Effector CD4-positive, alpha-beta T cell (primary cell): ENCODE results near the gene ALPL.
"Not testable (repeated sequence)": the region's sequence is repeated elsewhere in the genome, so short reads cannot be mapped to it uniquely, and the experiment has no call there.

Experiments used
- DNase-seq: peaks from one replicate; pipeline ENCODE4 v3.0.0-alpha.2; 2020

The ALPL gene

GRCh38 chr1:21508580-21509350 is 458 bp upstream of the ALPL start:
- DNase-seq = peak; percentile 43

- no peak for DNase-seq
Observed at GRCh38 chr1:21510113-21510493, 880 bp downstream of the ALPL start.

GRCh38 chr1:21510885-21511578 is 1.8 kb downstream of the ALPL start:
- no peak for DNase-seq

GRCh38 chr1:21511579-21512522 is 2.6 kb downstream of the ALPL start:
- DNase-seq = no peak

DNA sequence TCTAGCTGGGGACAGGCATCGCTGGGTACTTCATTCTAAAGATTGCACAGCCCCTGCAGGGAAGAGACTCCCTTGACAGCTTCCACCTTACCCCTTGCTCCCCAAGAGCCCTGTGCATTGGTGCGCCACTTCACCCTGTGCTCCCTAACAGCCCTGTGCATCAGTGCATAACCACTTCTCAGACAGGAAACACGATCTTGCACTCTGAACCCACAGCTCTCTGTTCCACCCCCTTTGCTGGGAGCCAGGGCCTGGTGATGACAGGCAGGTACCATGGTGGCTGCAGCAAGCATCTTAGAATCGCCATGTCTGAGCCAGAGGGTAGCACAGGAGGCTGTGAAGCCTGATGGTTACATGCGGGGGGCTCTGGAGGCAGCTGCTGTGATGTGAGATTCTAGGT is 5.0 kb downstream of the ALPL start:
- no peak for DNase-seq

GRCh38 chr1:21517161-21517589 is 8.0 kb downstream of the ALPL start:
- no peak for DNase-seq

- DNase-seq = no peak
Observed at GRCh38 chr1:21517660-21518480, 8.6 kb downstream of the ALPL start.

GRCh38 chr1:21518774-21519455 is 9.7 kb downstream of the ALPL start:
- no peak for DNase-seq

DNA sequence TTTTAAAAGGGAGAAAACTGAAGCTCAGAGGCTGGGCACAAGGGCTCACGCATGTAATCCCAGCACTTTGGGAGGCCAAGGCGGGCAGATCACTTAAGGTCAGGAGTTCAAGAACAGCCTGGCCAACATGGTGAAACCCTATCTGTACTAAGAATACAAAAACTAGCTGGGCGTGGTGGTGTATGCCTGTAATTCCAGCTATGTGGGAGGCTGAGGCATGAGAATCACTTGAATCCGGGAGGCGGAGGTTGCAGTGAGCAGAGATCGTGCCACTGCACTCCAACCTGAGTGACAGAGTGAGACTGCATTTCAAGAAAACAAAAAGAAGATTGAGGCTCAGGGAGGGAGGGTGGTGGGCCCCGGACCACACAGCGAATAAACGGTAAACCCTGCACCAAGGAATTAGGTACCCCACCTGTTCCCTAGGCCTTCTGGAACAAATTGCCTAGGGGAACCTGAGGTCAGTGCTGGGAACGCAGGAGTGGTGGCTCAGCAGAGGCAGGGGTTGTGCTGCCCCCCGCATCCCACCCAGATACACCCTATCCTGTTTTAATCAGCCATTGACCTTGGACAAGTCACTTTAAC is 10.4 kb downstream of the ALPL start:
- not testable (repeated sequence) for DNase-seq

GRCh38 chr1:21520899-21521716 is 11.9 kb downstream of the ALPL start:
- no peak for DNase-seq

GRCh38 chr1:21521717-21522060 is 12.5 kb downstream of the ALPL start:
- DNase-seq = no peak

GRCh38 chr1:21522525-21523038 is 13.4 kb downstream of the ALPL start:
- DNase-seq = no peak

- no peak for DNase-seq
Observed at GRCh38 chr1:21523297-21523813, 14.1 kb downstream of the ALPL start.

DNA sequence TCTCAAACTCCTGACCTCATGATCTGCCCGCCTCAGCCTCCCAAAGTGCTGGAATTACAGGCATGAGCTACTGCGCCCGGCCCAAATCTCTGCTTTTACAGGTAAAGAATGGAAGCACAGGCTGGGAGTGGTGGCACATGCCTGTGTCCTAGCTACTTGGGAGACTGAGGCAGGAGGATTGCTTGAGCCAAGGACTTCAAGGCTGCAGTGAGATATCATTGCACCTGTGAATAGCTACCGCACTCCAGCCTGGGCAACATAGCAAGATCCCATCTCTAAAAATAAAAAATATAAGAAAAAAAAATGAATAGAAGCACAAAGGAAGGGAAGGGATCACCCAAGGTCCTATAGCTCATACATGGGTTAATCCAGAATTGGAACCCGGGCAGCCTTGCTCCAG is 15.0 kb downstream of the ALPL start:
- no peak for DNase-seq

DNA sequence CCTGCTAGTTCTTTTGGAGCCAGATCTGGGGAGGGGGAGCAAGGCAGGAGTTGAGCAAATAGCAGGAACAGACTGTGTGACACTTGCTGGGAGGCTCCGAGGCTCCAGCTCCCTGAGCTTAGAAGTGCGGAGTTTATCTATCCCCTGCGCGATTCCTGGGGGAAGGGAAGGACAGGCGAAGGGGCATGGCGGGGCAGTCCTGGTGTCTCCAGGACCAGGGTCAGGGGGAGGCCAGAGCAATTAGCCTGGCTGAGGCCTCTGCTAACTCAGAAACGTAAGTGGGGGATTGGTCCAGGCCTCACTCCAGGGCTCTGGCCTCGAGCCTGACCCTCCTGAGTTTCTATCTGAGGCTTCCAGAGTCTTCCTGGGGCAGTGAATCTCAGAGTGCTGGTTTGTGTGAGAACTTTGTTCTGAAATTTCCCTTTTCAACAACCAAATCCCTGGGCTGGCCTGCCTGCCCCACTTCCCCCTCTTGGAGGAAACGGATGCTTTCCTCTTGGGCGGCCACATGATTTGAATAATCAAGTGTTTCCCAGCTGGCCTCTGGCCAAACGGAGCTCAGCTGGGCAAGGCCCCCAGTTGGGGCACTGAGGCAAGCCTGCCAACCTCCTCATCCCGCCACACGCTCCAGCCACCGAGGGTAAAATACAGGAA is 15.6 kb downstream of the ALPL start:
- DNase-seq = no peak

GRCh38 chr1:21525340-21525717 is 16.1 kb downstream of the ALPL start:
- no peak for DNase-seq

DNA sequence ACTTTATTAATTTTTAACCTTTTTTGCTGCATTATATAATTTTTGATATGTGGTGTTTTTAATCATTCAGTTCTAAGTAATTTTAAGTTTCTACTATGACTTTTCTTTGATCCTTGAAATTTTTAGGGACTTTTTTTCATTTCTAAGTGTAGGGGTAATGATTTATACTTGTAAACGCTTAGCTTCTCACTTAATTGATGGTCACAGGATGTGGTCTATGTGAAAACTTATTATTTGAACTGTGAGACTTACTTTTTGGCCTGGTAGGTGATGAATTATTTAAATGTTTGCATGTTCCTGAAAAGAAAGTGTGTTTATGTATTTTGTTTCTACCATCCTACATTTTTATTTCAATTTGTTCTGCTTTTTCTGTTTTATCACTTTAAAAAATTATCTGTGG is 17.2 kb downstream of the ALPL start:
- DNase-seq = no peak

DNA sequence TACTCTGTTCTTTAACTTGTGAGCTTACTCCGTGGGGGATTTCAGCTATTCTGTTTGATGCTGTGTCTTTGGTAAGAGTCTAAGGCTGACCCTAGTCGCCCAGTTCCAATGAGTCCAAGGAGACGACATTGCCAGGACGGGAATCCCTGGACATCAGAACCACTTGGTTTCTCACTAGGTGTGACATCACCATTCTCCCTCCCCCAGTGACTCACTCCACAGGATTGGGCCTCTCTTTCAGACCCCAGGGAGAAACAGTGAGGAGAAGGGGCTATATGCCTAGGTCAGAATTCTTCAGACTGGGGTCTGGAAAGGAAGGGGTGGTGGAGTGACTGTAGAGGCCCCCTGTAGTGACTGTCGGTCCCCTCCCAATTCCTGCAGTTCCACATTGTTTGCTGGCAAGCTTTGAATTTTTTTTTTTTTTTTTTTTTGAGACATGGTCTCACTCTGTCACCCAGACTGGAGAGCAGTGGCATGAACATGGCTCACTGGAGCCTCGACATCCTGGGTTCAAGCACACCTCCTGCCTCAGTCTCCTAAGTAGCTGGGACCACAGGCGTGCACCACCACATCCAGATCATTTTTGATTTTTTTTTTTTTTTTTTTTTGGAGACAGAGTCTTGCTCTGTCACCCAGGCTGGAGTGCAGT is 21.3 kb downstream of the ALPL start:
- DNase-seq = no peak

GRCh38 chr1:21531241-21531640 is 22.0 kb downstream of the ALPL start:
- no peak for DNase-seq
